Right hindlimb (tissue), 1 donor: ENCODE measurements around the gene OTOL1.
A peak's percentile ranks its signal among the peaks of the same experiment; 100 is the strongest.

Experiments used
- DNase-seq: peaks from one replicate; pipeline ENCODE4 v3.0.0-alpha.2; 2018

The OTOL1 gene

DNA sequence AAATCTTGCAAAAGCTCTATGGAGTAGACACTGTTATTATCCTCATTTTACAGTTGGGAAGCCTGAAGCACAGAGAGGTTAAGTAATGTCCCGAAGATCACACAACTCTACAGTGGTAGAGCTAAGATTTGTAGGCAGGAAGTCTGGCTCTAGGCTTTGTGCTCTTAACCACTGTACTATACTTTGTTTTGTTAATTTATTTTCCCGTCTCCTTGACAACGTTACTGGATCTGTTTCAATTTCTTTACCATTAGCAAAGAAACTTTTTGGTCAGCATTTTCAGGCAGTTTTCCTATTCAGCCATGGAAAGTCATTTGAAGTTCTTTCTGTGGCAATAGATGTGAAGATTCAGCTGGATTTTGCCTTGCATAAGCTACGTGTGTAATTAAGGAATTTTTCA lies 51.7 kb downstream of the OTOL1 start:
- DNase-seq = no peak

DNA sequence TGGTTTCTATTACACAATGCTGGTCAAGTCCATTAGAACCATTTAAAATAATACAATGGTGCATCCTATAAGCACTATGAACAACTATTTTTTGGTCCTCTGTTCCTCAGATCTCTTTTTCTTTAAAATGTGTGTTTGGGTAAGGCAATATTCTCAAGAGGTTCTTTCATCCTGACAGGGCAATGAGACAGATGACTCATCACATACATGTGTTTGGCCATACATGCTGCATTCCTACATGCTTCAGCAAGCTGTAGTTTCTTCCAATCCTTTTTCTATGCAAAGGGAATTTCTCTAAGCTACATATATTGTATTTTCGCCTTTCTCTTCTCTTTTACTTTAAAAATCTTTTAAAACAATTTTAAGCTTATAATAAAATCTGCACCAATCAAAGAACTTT lies 52.7 kb downstream of the OTOL1 start:
- peak; percentile 45 for DNase-seq

DNA sequence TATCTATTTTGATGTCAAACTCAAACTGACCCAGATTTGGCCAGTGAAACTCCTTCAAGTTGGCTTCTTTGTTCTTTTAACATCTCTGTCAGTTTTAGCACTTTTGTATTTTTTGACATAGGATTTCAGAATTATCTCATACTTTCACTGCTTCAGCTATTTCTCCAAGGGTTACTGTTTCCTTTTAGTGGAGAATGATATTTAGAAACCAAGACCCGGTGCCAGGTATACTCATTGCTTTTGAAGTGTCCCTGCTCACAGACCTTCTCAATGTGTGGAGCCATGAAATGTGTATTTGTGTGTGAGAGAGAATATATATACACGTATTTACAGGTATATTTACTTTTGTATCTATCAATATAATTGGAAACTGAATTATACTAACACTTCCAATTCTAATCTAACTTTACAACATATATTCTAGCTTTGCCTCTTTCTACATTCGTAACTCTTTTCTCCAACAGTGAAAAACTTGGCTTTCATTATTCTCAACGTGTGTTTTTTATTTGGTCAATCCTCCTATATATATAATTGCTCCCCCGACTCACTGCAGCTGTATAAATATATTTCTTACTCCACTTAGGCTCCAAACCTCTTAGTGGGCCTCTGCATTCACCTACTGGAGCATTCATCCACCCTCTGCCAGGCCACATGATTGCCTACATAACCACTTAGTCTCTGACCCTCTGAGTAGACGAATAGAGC lies 54.0 kb downstream of the OTOL1 start:
- DNase-seq = peak; percentile 21

DNA sequence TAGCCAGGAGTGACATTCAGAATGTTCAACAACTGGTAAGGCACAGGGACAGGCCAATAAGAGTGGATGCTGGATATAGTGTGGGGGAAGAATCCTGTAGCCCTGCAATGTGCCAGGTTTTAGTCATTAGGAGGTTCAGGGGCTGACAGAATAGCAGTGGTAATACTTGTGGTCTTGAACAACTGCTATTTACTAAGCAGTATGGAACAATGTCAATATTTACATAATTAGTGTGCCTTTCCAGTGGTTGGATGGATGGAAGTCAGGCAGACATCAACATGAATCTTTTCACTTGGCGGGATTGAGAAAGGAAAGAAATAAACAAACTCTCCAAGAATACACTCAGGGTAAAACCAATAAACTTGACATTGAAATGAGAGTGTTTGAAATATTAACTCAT lies 55.1 kb downstream of the OTOL1 start:
- no peak for DNase-seq

DNA sequence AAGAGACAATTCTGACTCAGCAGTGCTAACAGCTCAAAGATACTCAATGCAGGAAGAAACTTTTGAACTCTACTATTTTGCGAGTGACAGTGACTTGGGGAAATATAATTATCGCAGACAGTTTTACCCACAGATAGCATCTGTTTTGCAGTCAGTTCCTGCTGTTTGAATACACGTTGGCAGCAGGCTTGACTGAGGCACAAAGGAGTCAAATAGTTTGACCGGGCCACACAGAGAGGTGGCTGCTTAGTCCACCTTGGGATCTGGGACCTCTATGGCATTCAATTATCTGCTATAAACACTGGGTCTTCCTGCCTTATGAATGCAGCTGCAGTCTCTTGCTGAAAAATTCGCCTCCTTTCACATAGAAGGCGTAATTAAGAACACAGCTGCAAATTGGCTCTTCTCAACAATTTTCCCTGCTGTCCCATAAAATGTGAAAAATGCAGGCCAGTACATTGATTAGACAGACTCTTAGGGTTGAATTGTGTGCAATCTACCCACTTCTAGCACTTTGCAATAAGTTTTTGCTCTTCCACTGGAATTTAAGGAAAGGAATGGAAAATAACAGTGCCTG lies 56.5 kb downstream of the OTOL1 start:
- no peak for DNase-seq
